Thoracic aorta (tissue), 2 donors: Measurements from ENCODE around the gene PTGER4. TPM values are rescaled to one million over a fixed set of nuclear protein-coding genes. Genes with fewer than 3 reads are reported as not detected.
"Not testable (repeated sequence)": the region's sequence is repeated elsewhere in the genome, so short reads cannot be mapped to it uniquely, and the experiment has no call there.

ENCODE experiments used
- ATAC-seq: fragments of 150-250 bp; one replicate; pipeline ENCODE4 v1.8.0; 2017; ENCODE audit warnings: low read depth; ENCODE audit not compliant: insufficient number of reproducible peaks, low FRiP score
- DNase-seq: peaks from one replicate; pipeline ENCODE4 v3.0.0-alpha.2; 2020; ENCODE audit warnings: low spot score
- H3K27ac ChIP-seq, 2 donors: fragments of 200-600 bp; sonication (generic); 1 replicate in 1 of 2; 2 replicates in 1 of 2; pipeline ENCODE4 v1.5.1; 2016; ENCODE audit warnings: mild to moderate bottlenecking in 2 of 2, moderate library complexity in 2 of 2
- H3K27me3 ChIP-seq: fragments of 200-600 bp; sonication (generic); replicated peaks from 2 replicates; pipeline ENCODE4 v1.6.0; 2016; ENCODE audit warnings: mild to moderate bottlenecking; ENCODE audit not compliant: insufficient read depth
- H3K36me3 ChIP-seq: fragments of 200-600 bp; sonication (generic); one replicate; pipeline ENCODE4 v1.5.1; 2016
- H3K4me1 ChIP-seq, 2 donors: fragments of 200-600 bp; sonication (generic); 1 replicate in 1 of 2; 2 replicates in 1 of 2; pipeline versions ENCODE4 v1.5.1 to v1.6.0; 2016; ENCODE audit warnings: low read depth in 2 of 2, mild to moderate bottlenecking in 1 of 2; ENCODE audit not compliant: control insufficient read depth in 1 of 2
- H3K4me3 ChIP-seq: fragments of 200-600 bp; sonication (generic); 2 replicates; pipeline ENCODE4 v1.5.1; 2016; ENCODE audit warnings: mild to moderate bottlenecking
- H3K9me3 ChIP-seq: fragments of 200-600 bp; sonication (generic); 2 replicates; pipeline ENCODE4 v1.5.1; 2016
- total RNA-seq, 2 donors: library from RNA; depleted of rRNA; stranded (reverse); fragments of >200 nt; gene quantifications; one replicate each; pipeline versions ENCODE4 v1.1.0 to v1.2.3, GENCODE V29; 2016
- TF ChIP-seq, protein P1 (sequence below): fragments of 200-600 bp; sonication (generic); IDR thresholded peaks from one replicate; pipeline ENCODE4 v1.5.1; 2019; ENCODE audit warnings: antibody characterized with exemption

Gene PTGER4
- total RNA-seq, 2 donors from 2014 or later, result 13.8 to 45.9 TPM

DNA sequence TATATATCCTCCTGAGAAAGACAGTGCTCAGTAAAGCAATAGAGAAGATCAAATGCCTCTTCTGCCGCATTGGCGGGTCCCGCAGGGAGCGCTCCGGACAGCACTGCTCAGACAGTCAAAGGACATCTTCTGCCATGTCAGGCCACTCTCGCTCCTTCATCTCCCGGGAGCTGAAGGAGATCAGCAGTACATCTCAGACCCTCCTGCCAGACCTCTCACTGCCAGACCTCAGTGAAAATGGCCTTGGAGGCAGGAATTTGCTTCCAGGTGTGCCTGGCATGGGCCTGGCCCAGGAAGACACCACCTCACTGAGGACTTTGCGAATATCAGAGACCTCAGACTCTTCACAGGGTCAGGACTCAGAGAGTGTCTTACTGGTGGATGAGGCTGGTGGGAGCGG, 12.2 kb downstream of the PTGER4 start:
- TF ChIP-seq, protein P1, sequence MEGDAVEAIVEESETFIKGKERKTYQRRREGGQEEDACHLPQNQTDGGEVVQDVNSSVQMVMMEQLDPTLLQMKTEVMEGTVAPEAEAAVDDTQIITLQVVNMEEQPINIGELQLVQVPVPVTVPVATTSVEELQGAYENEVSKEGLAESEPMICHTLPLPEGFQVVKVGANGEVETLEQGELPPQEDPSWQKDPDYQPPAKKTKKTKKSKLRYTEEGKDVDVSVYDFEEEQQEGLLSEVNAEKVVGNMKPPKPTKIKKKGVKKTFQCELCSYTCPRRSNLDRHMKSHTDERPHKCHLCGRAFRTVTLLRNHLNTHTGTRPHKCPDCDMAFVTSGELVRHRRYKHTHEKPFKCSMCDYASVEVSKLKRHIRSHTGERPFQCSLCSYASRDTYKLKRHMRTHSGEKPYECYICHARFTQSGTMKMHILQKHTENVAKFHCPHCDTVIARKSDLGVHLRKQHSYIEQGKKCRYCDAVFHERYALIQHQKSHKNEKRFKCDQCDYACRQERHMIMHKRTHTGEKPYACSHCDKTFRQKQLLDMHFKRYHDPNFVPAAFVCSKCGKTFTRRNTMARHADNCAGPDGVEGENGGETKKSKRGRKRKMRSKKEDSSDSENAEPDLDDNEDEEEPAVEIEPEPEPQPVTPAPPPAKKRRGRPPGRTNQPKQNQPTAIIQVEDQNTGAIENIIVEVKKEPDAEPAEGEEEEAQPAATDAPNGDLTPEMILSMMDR, result no peak
- ATAC-seq, result no peak

DNA sequence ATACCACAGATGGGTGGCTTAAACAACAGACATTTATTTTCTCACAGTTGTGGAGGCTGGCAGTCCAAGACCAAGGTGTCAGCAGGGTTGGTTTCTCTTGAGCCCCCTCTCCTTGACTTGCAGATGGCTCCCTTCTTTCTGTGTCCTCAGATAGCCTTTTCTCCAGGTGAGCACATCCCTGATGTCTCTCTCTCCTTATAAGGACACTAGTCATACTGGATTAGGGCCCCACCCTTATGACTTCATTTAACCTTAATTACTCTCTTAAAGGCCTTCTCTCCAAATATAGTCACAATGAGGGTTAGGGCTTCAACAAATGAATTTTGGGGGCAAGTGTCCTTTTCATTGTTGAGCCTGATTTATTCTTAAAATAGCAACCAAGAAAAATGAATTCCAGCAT, 14.7 kb downstream of the PTGER4 start:
- H3K9me3 ChIP-seq, result no peaks in the 10 kb centered on the region
- TF ChIP-seq, protein P1, result no peak
- no peaks in the 10 kb centered on the region for H3K27me3 ChIP-seq
- DNase-seq (no peak), ATAC-seq (no peak)
- H3K27ac ChIP-seq, result no peak overlapping the region
- no peak overlapping the region for H3K4me3 ChIP-seq
- H3K4me1 ChIP-seq, result no peaks in the 10 kb centered on the region
- H3K36me3 ChIP-seq, result no peaks in the 10 kb centered on the region

More for the DNA sequence above, 12.2 kb downstream of the PTGER4 start:
- H3K36me3 ChIP-seq, result no peaks in the 10 kb centered on the region
- H3K4me3 ChIP-seq, result no peak overlapping the region
- no peak overlapping the region for H3K27ac ChIP-seq
- no peaks in the 10 kb centered on the region for H3K27me3 ChIP-seq
- H3K9me3 ChIP-seq, result no peaks in the 10 kb centered on the region
- H3K4me1 ChIP-seq, result peaks cover 0 to 5% of the 10 kb centered on the region in 2 donors
- no peak for DNase-seq

DNA sequence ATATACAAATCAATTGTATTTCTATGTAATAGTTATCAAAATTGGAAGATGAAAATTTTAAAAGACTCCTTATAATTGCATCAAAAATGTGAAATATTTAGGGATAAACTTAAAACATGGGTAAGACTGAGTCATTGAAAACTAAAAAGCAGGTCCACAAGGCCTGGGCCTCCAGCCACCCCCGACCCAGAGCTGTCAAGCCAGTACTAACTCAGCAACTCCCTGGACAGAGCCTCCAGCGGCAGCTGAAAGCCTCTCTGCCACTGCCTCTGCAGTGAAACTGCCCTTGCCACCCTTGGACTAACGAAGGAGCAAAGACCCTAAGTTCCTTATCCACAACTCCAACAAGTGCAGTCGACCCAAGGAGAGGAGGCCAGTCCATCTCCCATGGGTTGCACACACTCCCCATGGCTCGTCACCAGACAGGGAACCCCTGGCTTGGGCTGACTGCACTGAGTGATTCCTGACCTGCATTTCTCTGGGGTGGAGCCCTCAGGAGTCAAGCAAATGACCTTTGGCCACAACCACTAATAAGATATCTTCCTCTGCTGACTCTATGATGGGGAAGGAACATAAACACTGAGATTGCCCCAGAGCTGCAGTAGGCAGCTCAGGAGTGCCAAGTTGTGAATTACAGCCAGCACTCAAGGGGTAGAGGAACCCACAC, 20.5 kb downstream of the PTGER4 start:
- H3K9me3 ChIP-seq, result peaks cover 12% of the 10 kb centered on the region
- DNase-seq, result no peak
- TF ChIP-seq, protein P1, result no peak
- H3K27ac ChIP-seq, result no peak overlapping the region
- no peaks in the 10 kb centered on the region for H3K4me1 ChIP-seq
- peaks cover 3% of the 10 kb centered on the region for H3K36me3 ChIP-seq
- no peak overlapping the region for H3K4me3 ChIP-seq
- no peaks in the 10 kb centered on the region for H3K27me3 ChIP-seq
- no peak for ATAC-seq

DNA sequence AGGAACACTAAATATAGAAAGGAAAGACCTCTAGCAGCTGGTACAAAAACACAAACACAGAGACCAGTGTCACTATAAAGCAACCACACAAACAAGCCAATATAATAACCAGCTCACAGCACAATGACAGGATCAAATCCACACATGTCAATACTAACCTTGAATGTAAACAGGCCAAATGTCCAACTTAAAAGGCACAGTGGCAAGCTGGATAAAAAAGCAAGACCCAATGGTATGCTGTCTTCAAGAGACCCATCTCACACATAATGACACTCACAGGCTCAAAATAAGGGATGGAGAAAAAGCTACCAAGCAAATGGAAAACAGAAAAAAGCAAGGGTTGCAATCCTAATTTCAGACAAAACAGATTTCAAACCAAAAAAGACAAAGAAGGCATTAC, 22.3 kb downstream of the PTGER4 start:
- not testable (repeated sequence) for H3K27me3 ChIP-seq, H3K4me3 ChIP-seq, H3K4me1 ChIP-seq, ATAC-seq, H3K36me3 ChIP-seq, H3K27ac ChIP-seq, DNase-seq
- peaks cover 12% of the 10 kb centered on the region for H3K9me3 ChIP-seq

DNA sequence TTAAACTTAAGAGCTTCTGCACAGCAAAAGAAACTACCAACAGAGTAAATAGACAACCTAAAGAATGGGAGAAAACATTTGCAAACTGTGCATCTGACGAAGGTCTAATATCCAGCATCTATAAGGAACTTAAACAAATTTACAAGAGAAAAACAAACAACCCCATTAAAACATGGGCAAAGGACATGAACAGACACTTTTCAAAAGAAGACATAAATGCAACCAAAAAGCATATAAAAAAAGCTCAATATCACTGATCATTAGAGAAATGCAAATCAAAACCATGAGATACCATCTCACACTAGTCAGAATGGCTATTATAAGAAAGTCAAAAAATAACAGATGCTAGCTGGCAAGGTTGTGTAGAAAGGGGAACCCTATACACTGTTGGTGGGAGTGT, 25.8 kb downstream of the PTGER4 start:
- H3K4me3 ChIP-seq, H3K36me3 ChIP-seq, H3K27ac ChIP-seq, H3K4me1 ChIP-seq, ATAC-seq, DNase-seq, H3K27me3 ChIP-seq: not testable (repeated sequence)
- H3K9me3 ChIP-seq, result peaks cover 12% of the 10 kb centered on the region

DNA sequence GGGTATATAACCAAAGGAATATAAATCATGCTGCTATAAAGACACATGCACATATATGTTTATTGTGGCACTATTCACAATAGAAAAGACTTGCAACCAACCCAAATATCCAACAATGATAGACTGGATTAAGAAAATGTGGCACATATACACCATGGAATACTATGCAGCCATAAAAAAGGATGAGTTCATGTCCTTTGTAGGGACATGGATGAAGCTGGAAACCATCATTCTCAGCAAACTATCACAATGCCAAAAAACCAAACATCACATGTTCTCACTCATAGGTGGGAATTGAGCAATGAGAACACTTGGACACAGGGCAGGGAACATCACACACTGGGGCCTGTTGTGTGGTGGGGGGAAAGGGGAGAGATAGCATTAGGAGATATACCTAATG, 30.9 kb downstream of the PTGER4 start:
- H3K4me1 ChIP-seq, H3K9me3 ChIP-seq, H3K36me3 ChIP-seq, H3K4me3 ChIP-seq, H3K27me3 ChIP-seq, DNase-seq, ATAC-seq, H3K27ac ChIP-seq: not testable (repeated sequence)

DNA sequence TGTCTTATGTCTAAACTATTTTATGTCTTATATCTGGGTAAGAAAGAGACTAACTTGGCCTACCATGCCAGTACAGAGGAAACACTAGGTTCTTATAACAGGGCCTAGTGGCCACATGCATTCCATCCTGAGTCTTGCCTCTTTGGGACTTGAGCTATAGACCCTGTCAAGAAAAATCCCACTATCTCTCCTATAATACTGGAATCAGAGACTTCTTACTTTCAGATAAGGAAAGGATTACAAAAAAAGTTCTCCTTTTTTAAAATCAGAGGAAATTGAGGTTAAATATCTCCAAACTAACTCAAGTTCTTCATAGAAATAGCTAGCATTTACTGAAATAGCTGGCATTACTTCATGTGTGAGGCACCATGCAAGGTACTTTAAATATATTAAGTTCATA, 34.3 kb downstream of the PTGER4 start:
- H3K27me3 ChIP-seq, result no peaks in the 10 kb centered on the region
- no peak for ATAC-seq
- H3K27ac ChIP-seq, result no peak overlapping the region
- peaks cover 14% of the 10 kb centered on the region for H3K36me3 ChIP-seq
- H3K4me3 ChIP-seq, result no peak overlapping the region
- TF ChIP-seq, protein P1, result no peak
- no peaks in the 10 kb centered on the region for H3K9me3 ChIP-seq
- no peaks in the 10 kb centered on the region for H3K4me1 ChIP-seq
- no peak for DNase-seq
